Prostate gland (tissue), 2 donors: ENCODE results near the gene CORIN. TPM values are rescaled to one million over a fixed set of nuclear protein-coding genes. Genes with fewer than 3 reads are reported as not detected.

Experiments
- DNase-seq: peaks from one replicate; pipeline ENCODE4 v3.0.0-alpha.2; 2019; ENCODE audit warnings: low spot score
- H3K27ac ChIP-seq, 2 donors: fragments of 200-600 bp; sonication (generic); 2 replicates each; pipeline ENCODE4 v1.5.1; 2017 to 2019
- H3K27me3 ChIP-seq: fragments of 200-600 bp; sonication (generic); replicated peaks from 2 replicates; pipeline ENCODE4 v1.5.1; 2019; ENCODE audit not compliant: insufficient read depth
- H3K36me3 ChIP-seq, 2 donors: fragments of 200-600 bp; sonication (generic); 1 replicate in 1 of 2; 2 replicates in 1 of 2; pipeline versions ENCODE4 v1.5.1 to v1.8.1; 2017 to 2019
- H3K4me1 ChIP-seq: fragments of 200-600 bp; sonication (generic); replicated peaks from 2 replicates; pipeline ENCODE4 v1.5.1; 2019
- H3K4me3 ChIP-seq, 2 donors: fragments of 200-600 bp; sonication (generic); 2 replicates each; pipeline ENCODE4 v1.5.1; 2017 to 2019
- H3K9me3 ChIP-seq: fragments of 200-600 bp; sonication (generic); 2 replicates; pipeline ENCODE4 v1.5.1; 2017
- CTCF ChIP-seq, 4 experiments: fragments of 200-600 bp in 2 of 4; fragments of 450-650 bp in 2 of 4; sonication (generic) in 2 of 4; IDR thresholded peaks; 1 replicate in 3 of 4; 2 replicates in 1 of 4; pipeline ENCODE4 v1.5.1; 2016 to 2019; ENCODE audit warnings: antibody characterized with exemption in 4 of 4, mild to moderate bottlenecking in 2 of 4, moderate library complexity in 2 of 4
- POLR2A ChIP-seq: fragments of 450-650 bp; IDR thresholded peaks from one replicate; pipeline ENCODE4 v1.6.1; 2016; ENCODE audit warnings: antibody characterized with exemption, mild to moderate bottlenecking
- POLR2AphosphoS5 ChIP-seq: sonication (generic); formaldehyde crosslinking; IDR thresholded peaks from one replicate; pipeline ENCODE4 v1.6.1; 2017; ENCODE audit warnings: antibody characterized with exemption
- WGBS: methylation state at CpG from one replicate; pipeline ENCODE4 v1.1.5; 2018; 5-methylcytosine and 5-hydroxymethylcytosine counted together
- intact Hi-C: fragments of 100-400 bp; cut with DNase I; formaldehyde crosslinking; loops from one replicate; pipeline ENCODE4 v1.14.2; 2022
- total RNA-seq, 2 donors: library from RNA; depleted of rRNA; stranded (reverse); fragments of >200 nt; gene quantifications; one replicate each; pipeline ENCODE4 v1.1.0, GENCODE V29; 2016

CORIN gene
- total RNA-seq, 2 donors from 2014 or later: 6.0 to 7.7 TPM

DNA sequence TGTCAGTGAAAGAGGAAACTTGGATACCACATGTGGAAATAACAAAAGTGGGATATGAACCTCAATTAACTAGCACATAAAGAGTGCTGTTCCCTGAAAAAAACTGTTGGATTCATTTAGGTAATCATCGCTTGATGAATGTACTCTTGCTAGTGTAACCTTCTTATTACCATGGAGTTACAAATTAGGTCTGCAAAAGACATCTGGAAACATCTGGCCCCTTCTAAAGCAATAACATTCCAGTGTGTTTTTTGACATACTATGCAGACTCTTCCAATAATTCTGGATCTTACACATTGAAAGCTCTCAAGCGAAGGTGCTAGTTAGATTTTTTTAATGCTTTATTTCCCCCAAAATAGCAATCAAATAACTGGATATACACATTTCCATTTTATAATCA is 218.2 kb downstream of the CORIN start:
- H3K27me3 ChIP-seq: no peaks in the 10 kb centered on the region
- no peak overlapping the region for H3K4me3 ChIP-seq
- intact Hi-C loops: no loop called here
- H3K9me3 ChIP-seq: no peaks in the 10 kb centered on the region
- TF ChIP-seq POLR2A (no peak), CTCF (IDR thresholded peaks at IDR 0.05) (no peak), POLR2AphosphoS5 (no peak)
- H3K36me3 ChIP-seq: no peaks in the 10 kb centered on the region
- no peak for DNase-seq
- WGBS: 73% methylated on average over 2 of the region's 2 CpGs
- H3K4me1 ChIP-seq: no peaks in the 10 kb centered on the region
- no peak overlapping the region for H3K27ac ChIP-seq

DNA sequence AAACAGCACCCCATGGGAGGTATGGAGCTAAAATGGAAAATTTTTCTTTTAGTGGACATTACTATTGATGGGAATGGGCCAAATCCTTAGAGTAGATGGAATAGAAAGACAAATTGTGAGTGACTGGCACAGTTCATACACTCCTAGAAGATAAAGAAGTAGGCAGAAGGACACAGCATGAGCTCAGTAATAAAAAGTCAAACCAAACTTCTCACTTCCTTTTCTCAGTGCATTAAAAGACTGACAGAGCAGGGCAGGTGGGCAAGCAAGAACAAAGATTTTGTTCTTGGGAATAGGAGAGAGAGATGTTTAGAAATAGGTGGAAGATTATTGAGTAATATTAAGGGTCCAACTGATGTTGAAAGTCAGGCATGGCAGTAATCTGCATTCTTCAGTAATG is 220.3 kb downstream of the CORIN start:
- H3K4me1 ChIP-seq: no peaks in the 10 kb centered on the region
- TF ChIP-seq POLR2AphosphoS5 (no peak), CTCF (IDR thresholded peaks at IDR 0.05) (no peak), POLR2A (no peak)
- H3K4me3 ChIP-seq: no peak overlapping the region
- H3K9me3 ChIP-seq: no peaks in the 10 kb centered on the region
- H3K36me3 ChIP-seq: no peaks in the 10 kb centered on the region
- no peaks in the 10 kb centered on the region for H3K27me3 ChIP-seq
- H3K27ac ChIP-seq: no peak overlapping the region
- intact Hi-C loops: no loop called here
- DNase-seq: no peak

DNA sequence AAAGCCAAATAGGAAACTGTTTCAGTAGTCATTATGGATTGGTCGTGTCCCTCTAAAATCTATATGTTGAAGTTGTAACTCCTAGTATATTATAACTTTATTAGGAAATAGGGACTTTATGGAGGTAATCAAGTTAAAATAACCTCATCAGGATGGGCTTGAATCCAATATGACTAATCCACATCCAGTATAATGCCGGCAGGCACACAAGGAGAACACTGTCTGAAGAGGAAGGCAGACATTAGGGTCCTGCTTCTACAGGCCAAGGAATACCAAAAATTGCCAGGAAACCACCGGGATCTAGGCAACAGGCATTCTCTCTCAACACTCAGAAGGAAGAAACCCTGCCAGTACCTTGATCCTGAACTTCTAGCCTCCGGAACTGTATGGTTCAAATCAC is 222.5 kb downstream of the CORIN start:
- 67% methylated on average over 4 of the region's 4 CpGs for WGBS
- Histone ChIP-seq H3K4me1 (no peaks in the 10 kb centered on the region), H3K27me3 (no peaks in the 10 kb centered on the region), H3K4me3 (no peak overlapping the region), H3K9me3 (no peaks in the 10 kb centered on the region), H3K27ac (no peak overlapping the region), H3K36me3 (no peaks in the 10 kb centered on the region)
- TF ChIP-seq POLR2AphosphoS5 (no peak), POLR2A (no peak), CTCF (IDR thresholded peaks at IDR 0.05) (no peak)
- intact Hi-C loops: no loop called here
- DNase-seq: no peak

GRCh38 chr4:47612116-47613023 is 225.5 kb downstream of the CORIN start:
- no peaks in the 10 kb centered on the region for H3K9me3 ChIP-seq
- H3K4me1 ChIP-seq: no peaks in the 10 kb centered on the region
- H3K36me3 ChIP-seq: no peaks in the 10 kb centered on the region
- intact Hi-C loops: no loop called here
- DNase-seq: no peak
- H3K27ac ChIP-seq: no peak overlapping the region
- WGBS: 86% methylated on average over 4 of the region's 4 CpGs
- TF ChIP-seq CTCF (IDR thresholded peaks at IDR 0.05): no peak
- TF ChIP-seq POLR2A: no peak
- TF ChIP-seq POLR2AphosphoS5: no peak
- no peak overlapping the region for H3K4me3 ChIP-seq
- H3K27me3 ChIP-seq: no peaks in the 10 kb centered on the region

DNA sequence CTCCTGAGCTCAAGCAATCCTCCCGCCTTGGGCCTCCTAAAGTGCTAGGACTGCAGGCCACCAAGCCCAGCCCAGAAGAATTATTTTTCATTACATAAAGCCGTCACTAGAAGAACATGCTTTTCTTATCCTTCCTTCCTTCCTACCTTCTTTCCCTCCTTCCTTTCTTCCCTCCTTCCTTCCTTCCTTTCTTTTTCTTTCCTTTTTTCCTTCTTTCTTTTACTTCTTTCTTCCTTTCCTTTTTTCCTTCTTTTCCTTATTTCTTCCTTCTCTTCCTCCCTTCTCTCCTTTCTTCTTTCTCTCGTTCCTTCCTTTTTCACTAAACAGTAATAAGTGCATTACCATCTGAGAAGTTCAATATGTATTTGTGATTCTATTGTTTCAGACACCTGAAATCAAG is 231.4 kb downstream of the CORIN start:
- DNase-seq: no peak
- WGBS: 92% methylated on average over 3 of the region's 3 CpGs
- Histone ChIP-seq H3K4me1 (no peaks in the 10 kb centered on the region), H3K4me3 (no peak overlapping the region), H3K27ac (no peak overlapping the region), H3K27me3 (no peaks in the 10 kb centered on the region), H3K36me3 (no peaks in the 10 kb centered on the region), H3K9me3 (no peaks in the 10 kb centered on the region)
- intact Hi-C loops: no loop called here
- TF ChIP-seq POLR2A (no peak), CTCF (IDR thresholded peaks at IDR 0.05) (no peak)
